Adrenal gland (tissue), 12 donors: Measurements from ENCODE around the gene AGBL4. TPM values are rescaled to one million over a fixed set of nuclear protein-coding genes. Genes with fewer than 3 reads are reported as not detected.

Source experiments
- DNase-seq, 7 donors: peaks; one replicate each; pipeline ENCODE4 v3.0.0-alpha.2; 2019 to 2020
- H3K27ac ChIP-seq, 5 donors: fragments of 200-600 bp; sonication (generic) in 4 of 5; 1 replicate in 3 of 5; 2 replicates in 2 of 5; pipeline versions ENCODE4 v1.5.1 to v1.8.0; 2016 to 2020; ENCODE audit warnings: mild to moderate bottlenecking in 1 of 5
- H3K27me3 ChIP-seq: fragments of 200-600 bp; 2 replicates; pipeline ENCODE4 v1.8.0; 2021
- H3K36me3 ChIP-seq, 2 donors: fragments of 200-600 bp; replicated peaks in 1 of 2; 1 replicate in 1 of 2; 2 replicates in 1 of 2; pipeline versions ENCODE4 v1.5.1 to v1.8.0; 2018 to 2022
- H3K4me1 ChIP-seq, 2 donors: fragments of 200-600 bp; replicated peaks in 1 of 2; 1 replicate in 1 of 2; 2 replicates in 1 of 2; pipeline versions ENCODE4 v1.5.1 to v1.8.0; 2018 to 2021
- H3K4me3 ChIP-seq, 4 donors: fragments of 200-600 bp; sonication (generic) in 3 of 4; one replicate each; pipeline ENCODE4 v1.5.1; 2016 to 2018
- H3K9me3 ChIP-seq, 3 donors: fragments of 200-600 bp; sonication (generic) in 1 of 3; replicated peaks in 1 of 3; 1 replicate in 2 of 3; 2 replicates in 1 of 3; pipeline versions ENCODE4 v1.5.1 to v1.8.0; 2016 to 2021
- CTCF ChIP-seq, 6 experiments: fragments of 450-650 bp in 4 of 6; fragments of 200-600 bp in 2 of 6; sonication (generic) in 1 of 6; IDR thresholded peaks; 1 replicate in 5 of 6; 2 replicates in 1 of 6; pipeline versions ENCODE4 v1.5.1 to v1.8.0; 2016 to 2021; ENCODE audit warnings: antibody characterized with exemption in 6 of 6, mild to moderate bottlenecking in 2 of 6, moderate library complexity in 1 of 6
- POLR2A ChIP-seq, 2 donors: fragments of 450-650 bp; IDR thresholded peaks; one replicate each; pipeline ENCODE4 v1.6.1; 2017; ENCODE audit warnings: antibody characterized with exemption in 2 of 2, mild to moderate bottlenecking in 2 of 2, moderate library complexity in 1 of 2
- WGBS, 4 donors: extraction: QIAGEN DNeasy Blood & Tissue Kit in 2 of 4; methylation state at CpG; one replicate each; pipeline versions ENCODE4 v1.1.5 to v1.1.7; 2013 to 2017; 5-methylcytosine and 5-hydroxymethylcytosine counted together
- intact Hi-C, 2 donors: fragments of 100-400 bp; cut with DNase I; formaldehyde crosslinking; loops; one replicate each; pipeline versions ENCODE4 v1.14.1 to v1.15.0; 2022 to 2023
- polyA plus RNA-seq, 3 donors: library from polyadenylated mRNA; stranded (reverse); fragments of 200-250 nt in 2 of 3; fragments of 350-450 nt in 1 of 3; fragmentation: Illumina TruSeq in 1 of 3; extraction: RNeasy Lipid Tissue Mini Kit (QIAGEN cat#74804) in 1 of 3; gene quantifications; one replicate each; pipeline ENCODE4 v1.2.3, GENCODE V29; 2013 to 2014
- total RNA-seq, 9 donors: library from RNA; depleted of rRNA in 4 of 9; stranded (reverse); fragments of >200 nt in 4 of 9; fragments of 120-200 nt in 1 of 9; fragmentation: NEBNext Ultra II Directional in 1 of 9; extraction: Animal tissue kit (Norgen Biotek cat#: 25700) in 1 of 9; gene quantifications; one replicate each; pipeline versions ENCODE4 v1.1.0 to v1.2.4, GENCODE V29; 2013 to 2023
- donor health status: healthy with polysubstance abuse.
- donor health status: Bipolar disorder and iron deficiency.
- donor health status: DM: yes; HTN: yes; CAD: no.
- donor health status: DM: no; HTN: no; CAD: no.
- donor health status: DM: no; HTN: no; CAD: no.
- donor health status: DM: yes; HTN: yes; CAD: no.

AGBL4 gene
- total and polyA plus RNA-seq, 12 donors: 0.10 to 1.9 (median 0.80) TPM; not detected in 2

GRCh38 chr1:48978413-48978812, 1045.3 kb downstream of the AGBL4 start:
- intact Hi-C loops: no loop called here
- WGBS, 4 donors: 39 to 45% (median 42%) methylated on average over 2 of the region's 2 CpGs
- Histone ChIP-seq H3K9me3 (no peaks in the 10 kb centered on the region), H3K27ac (no peak overlapping the region), H3K4me1 (no peaks in the 10 kb centered on the region), H3K4me3 (no peak overlapping the region), H3K27me3 (peaks cover 2% of the 10 kb centered on the region), H3K36me3 (no peaks in the 10 kb centered on the region)
- TF ChIP-seq CTCF (IDR thresholded peaks at IDR 0.05): no peak
- no peak for TF ChIP-seq POLR2A (IDR thresholded peaks at IDR 0.05)
- no peak for DNase-seq

GRCh38 chr1:48977273-48977672, 1046.5 kb downstream of the AGBL4 start:
- H3K27me3 ChIP-seq: no peaks in the 10 kb centered on the region
- H3K27ac ChIP-seq: no peak overlapping the region
- intact Hi-C loops: no loop called here
- H3K4me3 ChIP-seq: no peak overlapping the region
- no peak for TF ChIP-seq POLR2A (IDR thresholded peaks at IDR 0.05)
- no peak for TF ChIP-seq CTCF (IDR thresholded peaks at IDR 0.05)
- no peak for DNase-seq
- H3K4me1 ChIP-seq: no peaks in the 10 kb centered on the region
- H3K9me3 ChIP-seq: no peaks in the 10 kb centered on the region
- no peaks in the 10 kb centered on the region for H3K36me3 ChIP-seq
- WGBS, 4 donors: 74 to 83% (median 78%) methylated on average over 2 of the region's 2 CpGs

GRCh38 chr1:48969971-48970370, 1053.8 kb downstream of the AGBL4 start:
- TF ChIP-seq POLR2A (IDR thresholded peaks at IDR 0.05) (no peak), CTCF (IDR thresholded peaks at IDR 0.05) (no peak)
- Histone ChIP-seq H3K27ac (no peak overlapping the region), H3K4me1 (no peaks in the 10 kb centered on the region), H3K9me3 (no peaks in the 10 kb centered on the region), H3K4me3 (no peak overlapping the region), H3K36me3 (no peaks in the 10 kb centered on the region), H3K27me3 (no peaks in the 10 kb centered on the region)
- 38 to 64% (median 52%) methylated on average over 1 of the region's 1 CpG for WGBS, 4 donors
- DNase-seq: no peak
- intact Hi-C loops: no loop called here

- no peak overlapping the region for H3K4me3 ChIP-seq
- DNase-seq: no peak
- H3K36me3 ChIP-seq: no peaks in the 10 kb centered on the region
- intact Hi-C loops: no loop called here
- TF ChIP-seq CTCF (IDR thresholded peaks at IDR 0.05) (no peak), POLR2A (IDR thresholded peaks at IDR 0.05) (no peak)
- H3K9me3 ChIP-seq: no peaks in the 10 kb centered on the region
- no peaks in the 10 kb centered on the region for H3K4me1 ChIP-seq
- 56 to 61% (median 58%) methylated on average over 3 of the region's 3 CpGs for WGBS, 4 donors
- H3K27ac ChIP-seq: no peak overlapping the region
- H3K27me3 ChIP-seq: peaks cover 6% of the 10 kb centered on the region
Measured at GRCh38 chr1:48967318-48967717, 1056.4 kb downstream of the AGBL4 start.
